ENCODE measurements around the gene CCDC192.
"Not testable (repeated sequence)": the region's sequence is repeated elsewhere in the genome, so short reads cannot be mapped to it uniquely, and the experiment has no call there.

The CCDC192 gene

DNA sequence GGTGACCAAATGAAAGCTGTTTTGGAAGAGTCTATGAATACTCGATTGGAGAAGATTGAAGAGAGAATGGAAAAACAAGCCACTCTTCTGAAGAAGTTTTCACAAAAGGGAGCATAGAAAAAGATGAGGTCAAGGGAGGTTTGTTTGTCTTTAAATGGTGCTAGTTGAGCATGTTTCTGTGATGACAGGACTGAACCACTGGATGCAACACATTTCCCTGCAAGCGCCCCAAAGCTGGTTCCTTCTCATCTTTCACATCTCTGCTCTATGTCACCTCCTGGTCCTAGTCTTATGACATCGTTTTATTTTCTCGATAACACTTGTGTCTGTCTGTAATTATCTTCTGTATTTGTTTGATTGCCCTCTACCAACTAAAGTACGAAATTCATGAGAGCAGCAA, 3.8 kb upstream of the CCDC192 start:
- DNase-seq (ENCODE audit: low read depth in 2 of 2), result no peak

DNA sequence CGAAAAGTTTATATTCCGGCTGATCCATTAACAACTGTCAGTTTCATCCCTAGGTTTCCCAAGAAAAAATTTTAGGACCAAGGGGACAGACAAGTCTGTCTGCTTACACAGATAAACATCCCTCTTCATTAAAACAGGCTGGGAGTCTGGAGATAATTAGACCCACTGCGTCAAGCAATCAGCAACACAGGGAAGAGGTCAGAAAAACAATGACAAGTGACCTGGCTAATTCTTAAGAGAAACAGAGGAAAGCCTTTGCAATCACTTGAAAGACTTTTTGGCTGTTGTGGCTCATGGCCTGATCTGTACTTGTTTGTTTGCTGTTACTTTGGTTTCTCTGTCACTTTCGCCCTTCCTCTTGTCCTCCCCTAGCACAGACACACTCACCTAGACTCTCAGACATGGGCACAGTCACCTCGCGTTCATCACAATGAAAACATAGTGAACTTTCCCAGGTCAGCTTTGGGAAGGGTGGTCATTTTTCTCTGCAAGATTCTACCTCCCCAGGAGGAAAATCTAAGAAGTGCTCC, 2.9 kb upstream of the CCDC192 start:
- DNase-seq (ENCODE audit: low read depth in 2 of 2), result no peak

GRCh38 chr5:127702434-127702833, 757 bp upstream of the CCDC192 start:
- no peak for DNase-seq (ENCODE audit: low read depth in 2 of 2)

DNA sequence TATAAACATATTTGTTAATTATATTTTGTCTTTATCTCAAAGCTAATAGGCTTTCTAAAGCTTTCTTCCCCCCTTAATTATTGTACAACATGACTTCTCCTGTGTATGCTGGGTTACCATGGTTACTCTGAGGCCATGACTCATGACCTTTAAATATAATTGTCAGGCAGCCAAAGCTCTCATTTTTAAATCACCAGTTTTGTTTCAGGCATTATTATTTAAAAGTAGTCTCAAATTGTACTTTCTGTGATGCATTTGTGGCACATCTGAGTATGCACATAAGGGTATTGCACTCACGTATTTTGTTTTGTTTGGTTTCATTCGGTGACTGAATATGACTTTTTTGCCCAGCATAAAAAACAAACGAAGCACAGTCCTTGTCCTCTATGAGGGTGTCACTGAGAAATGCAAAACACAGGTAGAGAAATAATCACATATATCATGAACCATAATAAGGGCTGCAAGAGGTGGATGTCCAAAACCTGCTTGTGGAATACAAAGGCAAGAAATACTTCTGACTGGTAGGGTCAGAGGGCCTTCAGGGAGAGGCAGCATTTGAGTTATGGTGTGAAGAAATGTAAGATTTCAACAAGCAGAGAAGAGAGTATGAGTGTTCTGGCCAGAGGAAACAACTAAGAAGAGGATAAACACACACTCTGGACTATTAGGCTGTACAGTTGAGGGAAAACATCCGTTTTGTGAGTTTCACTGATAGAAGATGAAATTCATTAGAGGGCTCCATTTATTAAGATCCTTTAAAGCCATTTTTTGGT, 2.1 kb downstream of the CCDC192 start:
- no peak for DNase-seq (ENCODE audit: low read depth in 2 of 2)

DNA sequence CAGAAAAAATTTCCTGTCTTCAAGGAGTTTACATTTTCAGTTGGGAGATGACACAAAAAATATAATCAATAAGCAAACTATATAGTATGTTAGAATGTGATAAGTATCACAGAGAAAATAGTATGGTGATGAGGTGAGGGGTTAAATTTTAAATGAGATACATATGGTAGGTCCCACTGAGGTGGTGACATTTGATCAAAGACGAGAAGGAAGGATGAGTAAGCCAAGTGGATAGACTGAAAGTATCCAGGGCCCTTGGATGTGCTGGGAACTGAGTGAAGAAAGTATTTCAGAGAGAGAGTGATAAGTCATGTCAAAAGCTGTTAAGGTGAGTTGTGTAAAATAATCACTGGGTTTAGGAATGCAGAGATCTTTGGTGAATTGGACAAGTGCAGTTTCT, 3.5 kb downstream of the CCDC192 start:
- no peak for DNase-seq (ENCODE audit: low read depth in 2 of 2)

- DNase-seq (ENCODE audit: low read depth in 2 of 2), result no peak
These were observed 4.0 kb downstream of the CCDC192 start for GRCh38 chr5:127707209-127707608.

DNA sequence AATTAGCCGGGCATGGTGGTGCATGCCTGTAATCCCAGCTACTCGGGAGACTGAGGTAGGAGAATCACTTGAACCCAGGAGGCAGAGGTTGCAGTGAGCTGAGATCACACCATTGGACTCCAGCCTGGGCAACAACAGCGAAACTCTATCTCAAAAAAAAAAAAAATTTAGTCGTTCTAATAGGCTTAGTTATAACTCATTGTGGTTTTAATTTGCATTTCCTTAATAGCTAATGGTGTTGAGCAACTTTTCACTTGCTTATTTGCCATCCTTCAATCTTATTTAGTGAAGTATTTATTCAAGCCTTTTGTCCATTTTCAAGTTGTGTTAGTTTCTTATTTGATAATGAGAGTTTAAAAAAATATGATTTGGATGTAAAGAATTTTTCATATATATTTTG, 9.9 kb downstream of the CCDC192 start:
- DNase-seq (ENCODE audit: low read depth in 2 of 2), result not testable (repeated sequence)

- no peak for DNase-seq (ENCODE audit: low read depth in 2 of 2)
These were observed 15.0 kb downstream of the CCDC192 start for GRCh38 chr5:127718181-127718580.

DNA sequence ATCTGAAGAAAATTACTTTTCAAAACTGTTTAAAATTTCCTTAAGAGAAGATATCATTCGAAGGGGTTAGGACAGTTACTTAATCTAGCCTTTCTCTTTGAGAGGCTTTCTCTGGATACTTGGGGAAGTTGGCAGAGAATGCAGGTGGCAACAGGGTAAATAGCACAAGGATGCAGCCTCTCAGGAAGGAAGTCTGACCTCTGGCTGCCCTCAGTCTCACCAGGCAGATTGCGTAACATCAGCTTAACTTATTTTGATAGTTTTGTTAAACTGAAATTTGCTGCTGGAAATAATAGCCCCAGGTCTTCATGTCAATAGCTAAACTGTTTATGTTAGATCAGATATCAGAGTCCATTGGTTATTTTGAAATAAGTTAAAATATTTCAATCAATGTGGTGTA, 20.4 kb downstream of the CCDC192 start:
- DNase-seq (ENCODE audit: low read depth in 2 of 2), result no peak

GRCh38 chr5:127725673-127726072, 22.5 kb downstream of the CCDC192 start:
- no peak for DNase-seq (ENCODE audit: low read depth in 2 of 2)

GRCh38 chr5:127732963-127733362, 29.8 kb downstream of the CCDC192 start:
- no peak for DNase-seq (ENCODE audit: low read depth in 2 of 2)

GRCh38 chr5:127739348-127739747, 36.2 kb downstream of the CCDC192 start:
- DNase-seq (ENCODE audit: low read depth in 2 of 2), result not testable (repeated sequence)

- no peak for DNase-seq (ENCODE audit: low read depth in 2 of 2)
These were observed 36.7 kb downstream of the CCDC192 start for GRCh38 chr5:127739807-127740384.

DNA sequence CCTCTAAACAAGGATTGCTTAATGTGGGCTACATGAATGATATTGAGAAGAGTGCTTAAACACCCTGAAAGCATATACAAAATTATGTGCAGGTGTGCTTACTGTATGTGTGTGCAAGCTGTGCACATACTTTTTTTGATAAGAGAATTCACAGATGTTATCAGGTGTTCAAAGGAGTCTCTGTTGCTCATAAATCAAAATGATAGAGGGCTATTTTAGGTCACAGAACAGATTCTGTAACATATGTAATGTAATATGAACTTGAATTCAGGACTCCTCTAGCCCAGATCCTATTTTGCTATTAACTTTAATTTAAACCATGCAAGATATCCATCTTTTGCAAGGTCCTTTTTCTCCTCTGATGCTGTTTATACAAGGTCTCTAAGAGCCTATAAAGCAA, 38.2 kb downstream of the CCDC192 start:
- no peak for DNase-seq (ENCODE audit: low read depth in 2 of 2)

DNA sequence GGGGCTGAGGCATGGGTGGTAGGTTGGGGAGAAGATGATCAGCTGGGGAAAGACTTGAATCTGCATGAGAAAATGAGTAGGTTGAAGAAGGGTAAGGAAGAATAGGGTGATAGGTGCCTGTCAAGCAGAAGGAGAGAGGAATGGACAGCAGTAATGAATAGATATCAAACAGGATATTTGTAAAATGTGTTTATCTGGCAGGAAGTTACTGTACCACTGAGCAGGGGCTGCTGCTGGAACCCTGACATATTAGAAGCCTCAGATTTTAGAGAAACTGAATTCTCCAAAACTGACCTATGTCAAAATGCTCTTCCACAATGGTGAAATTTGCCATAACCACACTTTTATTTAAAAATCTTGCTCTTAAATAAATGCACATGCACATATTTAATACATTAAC, 41.0 kb downstream of the CCDC192 start:
- DNase-seq (ENCODE audit: low read depth in 2 of 2), result no peak

DNA sequence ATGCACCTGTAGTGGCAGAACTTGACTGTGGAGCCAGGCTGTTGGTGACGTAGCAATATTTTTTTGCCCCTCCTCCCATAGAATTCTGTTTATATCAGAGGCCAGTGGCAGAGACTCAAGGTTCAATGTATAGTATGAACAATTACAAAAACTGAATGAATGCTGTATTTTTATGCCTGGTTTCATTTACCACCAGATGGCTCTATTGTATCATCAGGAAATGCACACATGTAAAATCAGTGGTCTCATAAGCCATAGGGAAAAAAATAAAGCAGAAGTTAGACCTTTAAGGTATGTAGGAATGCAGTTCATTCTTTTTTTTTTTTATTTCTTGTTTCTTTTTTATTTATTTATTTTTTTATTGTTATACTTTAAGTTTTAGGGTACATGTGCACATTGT, 43.6 kb downstream of the CCDC192 start:
- DNase-seq (ENCODE audit: low read depth in 2 of 2), result no peak

GRCh38 chr5:127752503-127753265, 49.5 kb downstream of the CCDC192 start:
- DNase-seq (ENCODE audit: low read depth in 2 of 2), result not testable (repeated sequence)

DNA sequence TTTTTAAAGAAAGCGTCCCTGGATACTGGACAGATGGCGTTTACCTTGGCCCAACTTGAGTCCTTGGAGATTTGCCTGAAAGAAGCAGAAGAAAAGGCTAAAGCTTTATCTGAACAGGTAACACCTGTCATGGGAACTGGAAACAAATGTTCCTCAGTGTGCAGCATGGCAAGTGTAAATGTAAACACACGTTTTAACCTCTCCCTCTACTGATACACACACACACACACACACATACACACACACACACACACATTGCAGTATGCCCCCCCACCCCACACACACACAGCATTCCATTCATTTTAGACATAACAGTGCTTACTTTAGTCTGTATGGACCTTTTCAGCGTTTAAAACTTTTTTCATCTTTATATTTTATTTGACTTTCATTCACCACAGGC, 51.1 kb downstream of the CCDC192 start:
- DNase-seq (ENCODE audit: low read depth in 2 of 2), result no peak

GRCh38 chr5:127754706-127755105, 51.5 kb downstream of the CCDC192 start:
- no peak for DNase-seq (ENCODE audit: low read depth in 2 of 2)

DNA sequence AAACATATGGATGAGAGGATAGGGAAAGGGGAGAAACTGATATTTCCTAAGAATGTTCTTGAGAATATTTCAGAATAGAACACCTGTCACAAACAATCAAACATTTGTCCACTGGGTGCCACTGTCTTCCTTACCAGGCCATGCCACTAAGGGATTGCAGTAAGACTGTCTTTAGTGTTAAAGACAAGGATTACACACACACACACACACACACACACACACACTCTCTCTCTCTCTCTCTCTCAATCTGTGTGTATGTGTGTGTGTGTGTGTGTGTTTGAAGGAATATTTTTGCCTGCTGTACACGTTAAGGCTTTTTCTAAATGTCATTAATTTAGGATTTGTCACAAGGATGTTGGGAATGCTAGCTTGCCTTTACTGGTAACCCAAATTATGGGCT, 54.4 kb downstream of the CCDC192 start:
- no peak for DNase-seq (ENCODE audit: low read depth in 2 of 2)

- DNase-seq (ENCODE audit: low read depth in 2 of 2), result no peak
These were observed 55.6 kb downstream of the CCDC192 start for GRCh38 chr5:127758766-127759283.

- no peak for DNase-seq (ENCODE audit: low read depth in 2 of 2)
These were observed 58.7 kb downstream of the CCDC192 start for GRCh38 chr5:127761869-127762268.
